GM18873 (cell line): ENCODE results near the gene BCKDHB.

Experiments used
- ATAC-seq: cut with Tn5 transposase; IDR thresholded peaks from one replicate; pipeline ENCODE4 v1.9.1; 2021; ENCODE audit warnings: mild to moderate bottlenecking, moderate library complexity, moderate number of reproducible peaks; ENCODE audit not compliant: unreplicated experiment, low FRiP score

BCKDHB gene

GRCh38 chr6:80316686-80317231 is 210.3 kb downstream of the BCKDHB start:
- ATAC-seq, result no peak

GRCh38 chr6:80319196-80319595 is 212.7 kb downstream of the BCKDHB start:
- no peak for ATAC-seq

- ATAC-seq, result no peak
Measured at GRCh38 chr6:80321011-80321410, 214.5 kb downstream of the BCKDHB start.

GRCh38 chr6:80325742-80326141 is 219.3 kb downstream of the BCKDHB start:
- ATAC-seq, result no peak

GRCh38 chr6:80328652-80329051 is 222.2 kb downstream of the BCKDHB start:
- ATAC-seq, result no peak

- no peak for ATAC-seq
Measured at GRCh38 chr6:80329496-80329895, 223.0 kb downstream of the BCKDHB start.

GRCh38 chr6:80330961-80331360 is 224.5 kb downstream of the BCKDHB start:
- no peak for ATAC-seq

- no peak for ATAC-seq
Measured at GRCh38 chr6:80331522-80331921, 225.1 kb downstream of the BCKDHB start.

GRCh38 chr6:80331974-80332373 is 225.5 kb downstream of the BCKDHB start:
- no peak for ATAC-seq

- no peak for ATAC-seq
Measured at GRCh38 chr6:80333342-80333741, 226.9 kb downstream of the BCKDHB start.

- ATAC-seq, result no peak
Measured at GRCh38 chr6:80335121-80335531, 228.7 kb downstream of the BCKDHB start.

- ATAC-seq, result no peak
Measured at GRCh38 chr6:80336911-80337310, 230.4 kb downstream of the BCKDHB start.

- peak; percentile 75 for ATAC-seq
Measured at GRCh38 chr6:80338201-80338836, 231.8 kb downstream of the BCKDHB start.

- ATAC-seq, result no peak
Measured at GRCh38 chr6:80339421-80339820, 232.9 kb downstream of the BCKDHB start.

GRCh38 chr6:80340280-80340679 is 233.8 kb downstream of the BCKDHB start:
- ATAC-seq, result no peak

- no peak for ATAC-seq
Measured at GRCh38 chr6:80340686-80341085, 234.2 kb downstream of the BCKDHB start.

- ATAC-seq, result no peak
Measured at GRCh38 chr6:80341330-80341729, 234.9 kb downstream of the BCKDHB start.

GRCh38 chr6:80343511-80343910 is 237.0 kb downstream of the BCKDHB start:
- ATAC-seq, result no peak

- no peak for ATAC-seq
Measured at GRCh38 chr6:80347101-80347500, 240.6 kb downstream of the BCKDHB start.

- no peak for ATAC-seq
Measured at GRCh38 chr6:80348263-80348662, 241.8 kb downstream of the BCKDHB start.

GRCh38 chr6:80356000-80356399 is 249.5 kb downstream of the BCKDHB start:
- no peak for ATAC-seq

GRCh38 chr6:80356545-80356944 is 250.1 kb downstream of the BCKDHB start:
- no peak for ATAC-seq

GRCh38 chr6:80357081-80357480 is 250.6 kb downstream of the BCKDHB start:
- ATAC-seq, result no peak
